NCI-H1436 (cell line): Measurements from ENCODE around the gene GNB1L.
A peak's percentile ranks its signal among the peaks of the same experiment; 100 is the strongest.

Experiments used
- DNase-seq: peaks from one replicate; lab custom pipeline; 2025; lab: John Stamatoyannopoulos, UW

The GNB1L gene, protein sequence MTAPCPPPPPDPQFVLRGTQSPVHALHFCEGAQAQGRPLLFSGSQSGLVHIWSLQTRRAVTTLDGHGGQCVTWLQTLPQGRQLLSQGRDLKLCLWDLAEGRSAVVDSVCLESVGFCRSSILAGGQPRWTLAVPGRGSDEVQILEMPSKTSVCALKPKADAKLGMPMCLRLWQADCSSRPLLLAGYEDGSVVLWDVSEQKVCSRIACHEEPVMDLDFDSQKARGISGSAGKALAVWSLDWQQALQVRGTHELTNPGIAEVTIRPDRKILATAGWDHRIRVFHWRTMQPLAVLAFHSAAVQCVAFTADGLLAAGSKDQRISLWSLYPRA

DNA sequence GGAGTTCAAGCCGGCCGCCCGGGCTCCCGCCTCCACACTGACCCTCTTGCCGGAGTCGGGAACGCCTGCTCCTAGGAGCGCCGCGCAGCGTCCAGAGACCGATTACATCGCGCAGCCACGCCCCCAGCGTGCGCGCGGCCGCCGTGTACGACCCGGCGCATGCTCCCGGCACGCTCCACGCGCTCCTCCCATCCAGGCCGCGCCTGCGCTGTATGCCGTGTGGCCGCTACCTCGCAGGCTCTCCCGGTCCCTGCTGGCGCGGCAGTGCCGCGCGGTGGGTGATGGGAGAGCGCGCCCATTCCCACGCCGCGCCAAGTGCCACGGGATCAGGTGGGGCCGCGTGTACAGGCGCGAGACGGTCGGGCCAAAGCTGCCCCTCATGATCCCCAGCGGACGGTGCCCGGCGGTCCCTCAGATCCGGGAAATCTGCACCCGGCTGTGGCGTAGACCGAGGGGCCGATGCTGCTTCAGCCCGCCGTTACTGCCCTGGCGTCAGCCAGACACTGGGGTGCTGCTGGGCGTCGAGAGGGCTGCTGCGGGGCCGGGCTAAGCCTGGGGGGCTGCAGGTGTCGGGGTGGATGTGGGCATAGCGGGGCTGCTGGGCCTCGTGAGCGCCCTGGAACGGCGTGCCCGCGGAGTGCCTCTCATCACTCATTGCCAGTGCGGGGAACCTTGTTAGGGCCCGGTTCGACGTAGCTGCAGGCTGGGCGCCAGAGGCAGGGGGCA is at the start of gene GNB1L, which contains the start of gene RTL10:
Gene GNB1L (minus strand): TSS at position 97 of the 726 bp plus-strand sequence. CDS start 33,519 bp downstream, outside the sequence.
Gene RTL10 (minus strand): TSS at position 97 of the 726 bp plus-strand sequence. CDS start 2,613 bp downstream, outside the sequence.
- DNase-seq, result peak; percentile 94

DNA sequence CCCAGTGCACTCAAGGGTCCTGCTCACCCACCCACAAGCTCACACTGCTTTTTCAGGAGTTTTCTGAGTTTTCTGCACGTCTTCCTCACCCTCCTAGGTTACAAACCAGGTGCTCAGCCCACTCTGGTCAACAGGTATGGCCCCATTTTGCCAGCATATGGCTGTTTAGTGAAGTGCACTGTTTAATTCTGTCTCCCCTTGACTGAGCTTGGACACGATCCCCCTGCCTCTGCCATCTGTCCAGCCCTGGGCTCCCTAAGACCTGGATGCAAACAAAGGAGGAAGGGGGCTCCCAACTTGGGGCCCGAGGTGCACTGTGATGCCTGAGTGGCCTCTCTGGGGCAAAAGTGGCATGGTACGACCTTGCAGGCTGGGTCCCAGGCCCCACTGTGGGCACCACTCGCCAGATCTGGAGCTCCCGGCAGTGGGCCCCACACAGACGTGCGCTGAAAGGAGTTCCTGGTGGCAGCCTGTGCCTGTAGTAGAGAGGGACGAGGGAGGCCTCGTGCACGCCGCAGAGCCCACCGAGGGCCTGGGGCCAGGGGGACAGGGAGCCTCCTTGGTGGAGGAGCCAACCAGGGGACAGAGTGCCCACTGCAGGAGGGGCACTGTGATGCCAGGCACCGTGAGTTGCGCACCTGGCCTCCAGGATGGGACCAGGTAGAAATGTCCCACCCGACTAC is 49.6 kb upstream of the GNB1L start:
- DNase-seq, result no peak

DNA sequence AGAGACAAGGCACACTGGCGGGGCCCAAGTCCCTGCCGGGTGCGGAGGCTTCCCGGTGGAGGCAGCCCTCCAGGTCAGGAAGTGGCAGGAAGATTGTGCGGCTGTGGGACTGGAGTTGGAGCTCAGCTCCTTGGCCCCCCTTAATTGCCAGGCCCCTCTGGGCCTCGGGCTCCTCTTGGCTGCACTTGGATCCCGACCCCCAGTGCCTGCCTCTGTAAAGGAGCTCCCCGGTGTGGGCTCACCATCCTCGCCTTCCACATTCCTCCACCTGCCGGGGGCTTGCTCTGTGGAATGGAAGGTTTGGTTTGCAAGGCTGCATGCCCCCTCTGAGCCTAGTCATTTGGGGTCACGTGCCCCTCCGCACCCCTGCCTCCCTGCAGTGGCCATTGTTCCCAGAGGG is 48.8 kb upstream of the GNB1L start:
- DNase-seq, result no peak

DNA sequence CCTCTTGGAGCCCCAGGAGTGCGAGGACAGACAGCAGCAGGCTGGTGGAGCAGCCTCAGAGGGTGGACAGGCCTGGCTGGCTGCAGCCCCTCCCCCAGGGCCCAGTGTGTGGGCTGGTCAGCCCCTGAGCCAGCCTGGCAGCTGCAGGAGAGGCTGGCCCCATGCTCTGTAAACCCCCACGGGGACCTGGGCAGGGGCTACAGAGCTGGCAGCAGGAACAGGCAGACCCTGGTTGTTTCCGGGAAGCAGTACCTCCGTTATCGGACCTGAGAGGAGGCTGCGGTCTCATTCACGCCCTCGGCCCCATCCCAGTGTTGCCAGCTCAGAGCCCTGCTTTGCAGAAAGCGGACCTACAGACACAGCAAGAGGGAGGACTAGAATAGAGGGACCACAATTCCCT is 48.4 kb upstream of the GNB1L start:
- DNase-seq, result no peak

DNA sequence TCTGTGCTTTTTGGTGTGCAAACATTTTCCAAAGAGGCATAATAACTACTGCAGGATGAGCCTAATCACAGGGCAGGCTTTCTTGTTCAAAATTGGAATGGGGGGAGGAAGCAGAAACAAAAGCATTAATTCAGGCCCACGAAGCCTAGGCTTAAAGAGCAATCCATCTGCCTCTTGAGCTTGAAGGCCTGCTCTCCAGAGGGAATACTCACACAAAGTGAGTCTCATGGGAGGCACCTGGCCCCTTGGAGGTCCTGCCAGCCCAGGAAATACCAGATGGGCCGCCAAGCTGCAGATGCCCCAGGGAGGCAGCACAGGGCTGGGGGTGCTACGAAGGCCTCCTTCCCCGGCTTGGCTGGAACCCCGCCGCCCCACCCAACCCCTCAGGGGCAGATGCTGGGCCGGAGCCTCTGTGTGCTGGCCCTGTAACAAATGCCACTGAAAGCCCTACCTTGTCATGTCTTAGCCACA is 47.6 kb upstream of the GNB1L start:
- peak; percentile 91 for DNase-seq

DNA sequence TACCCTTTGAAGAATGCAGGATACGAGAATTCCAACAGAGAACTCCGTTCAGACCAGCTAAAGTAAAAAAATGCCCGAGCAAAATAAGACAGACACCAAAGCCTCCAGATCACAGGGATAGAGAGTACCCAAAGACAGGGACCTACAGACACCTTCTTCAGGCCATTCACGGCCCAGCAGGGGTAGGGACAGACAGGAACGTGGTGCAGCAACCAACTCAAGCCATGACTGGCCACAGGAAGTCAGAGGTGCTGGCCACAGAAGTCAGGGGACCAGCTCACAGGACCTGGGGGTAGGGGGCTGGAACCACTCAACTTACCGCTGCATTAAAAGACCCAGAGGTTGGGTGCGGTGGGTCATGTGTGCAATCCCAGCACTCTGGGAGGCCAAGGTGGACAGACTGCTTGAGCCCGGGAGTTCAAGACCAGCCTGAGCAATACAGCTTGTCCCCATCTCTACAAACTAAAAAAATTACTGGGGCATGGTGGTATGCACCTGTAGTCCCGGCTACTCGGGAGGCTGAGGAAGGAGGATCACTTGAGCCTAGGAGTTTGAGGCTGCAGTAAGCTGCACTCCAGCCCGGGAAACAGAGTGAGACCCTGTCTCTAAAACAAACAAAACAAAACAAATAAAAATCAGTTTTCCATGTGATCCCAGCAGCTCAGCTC is 47.0 kb upstream of the GNB1L start:
- no peak for DNase-seq

DNA sequence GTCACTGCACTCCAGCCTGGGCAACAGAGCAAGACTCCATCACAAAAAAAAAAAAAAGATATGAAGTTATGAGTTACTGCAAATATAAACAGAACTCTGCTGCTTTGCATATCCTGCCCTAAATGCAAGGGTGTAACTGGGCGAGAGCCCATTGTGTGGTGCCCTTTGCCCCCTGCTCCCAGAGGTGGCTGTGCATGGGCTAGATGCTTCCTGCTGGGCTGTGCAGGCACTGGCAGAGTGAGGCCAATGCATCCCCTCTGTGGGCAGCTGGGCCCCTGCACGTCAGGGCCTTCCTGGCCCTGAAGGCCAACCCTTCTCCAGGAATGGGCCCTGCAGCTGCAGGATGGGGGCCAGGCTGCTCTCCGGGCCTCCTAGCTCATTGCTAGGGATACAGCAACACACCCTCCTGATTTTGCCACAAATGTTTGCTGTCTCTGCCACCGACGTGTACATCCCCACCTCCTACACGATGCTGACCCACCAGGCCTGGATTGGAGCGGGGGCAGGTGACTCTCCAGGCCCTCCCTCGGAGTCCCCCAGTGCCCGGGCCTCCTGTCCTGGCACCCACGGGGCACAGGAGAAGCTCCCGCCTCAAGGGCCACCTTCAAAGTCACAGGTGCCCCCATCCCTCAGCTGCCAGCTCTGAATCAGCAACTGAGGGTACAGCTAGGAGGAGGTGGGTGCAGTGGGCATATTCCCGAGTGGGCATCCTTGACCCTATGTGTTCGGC is 46.2 kb upstream of the GNB1L start:
- no peak for DNase-seq

DNA sequence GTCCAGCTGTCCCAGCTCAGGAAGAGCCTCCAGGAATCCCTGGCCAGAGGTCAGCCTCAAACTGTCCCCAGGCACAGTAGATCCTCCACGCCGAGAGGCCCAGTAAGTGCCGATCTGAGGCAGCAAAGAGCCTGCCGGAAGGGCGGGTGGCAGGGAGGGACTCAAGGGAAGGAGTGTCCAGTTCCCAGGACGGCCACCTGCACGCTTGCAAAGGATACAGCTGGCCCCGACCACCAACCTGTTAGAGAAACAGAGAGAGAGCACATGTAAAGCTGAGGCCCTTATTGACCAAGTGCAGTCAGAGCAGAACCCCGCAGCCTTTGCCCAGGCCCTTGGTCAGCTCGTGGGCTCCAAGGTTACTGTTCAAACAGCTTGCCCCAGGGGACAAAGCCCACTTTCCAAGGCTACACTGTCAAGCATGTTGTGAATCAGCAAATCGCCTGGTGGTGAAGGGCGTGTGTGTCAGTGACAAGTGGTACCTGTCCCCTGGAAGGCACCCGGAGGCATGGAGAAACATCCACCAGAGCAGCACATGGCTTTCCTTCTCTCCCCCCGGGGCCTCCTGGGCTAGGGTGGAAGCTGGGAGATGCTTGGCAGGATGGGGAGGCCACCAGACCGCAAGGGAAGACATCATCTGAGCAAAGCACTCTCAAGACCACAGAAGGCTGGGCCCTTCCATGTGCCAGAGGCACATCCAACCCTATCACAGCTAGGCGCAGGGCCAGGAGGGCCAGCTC is 44.3 kb upstream of the GNB1L start:
- no peak for DNase-seq

DNA sequence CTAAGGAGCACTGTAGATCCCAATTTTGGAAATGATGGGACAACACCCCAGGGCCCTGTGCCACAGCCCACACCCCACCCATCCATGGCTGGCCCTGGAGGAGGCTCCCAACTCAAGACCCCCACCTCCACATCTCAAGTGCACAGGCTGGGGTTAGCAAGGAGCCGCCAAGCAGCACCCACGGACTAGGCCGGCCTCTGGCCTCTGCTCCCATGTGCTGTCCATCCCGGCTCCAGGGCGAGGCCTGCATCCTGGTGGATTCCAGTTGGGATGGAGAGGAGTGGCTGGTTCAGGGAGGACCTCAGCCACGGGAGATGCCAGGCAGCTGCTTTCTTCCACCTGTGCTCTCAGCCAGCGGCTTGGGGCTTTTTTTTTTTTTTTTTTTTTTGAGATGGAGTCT is 43.5 kb upstream of the GNB1L start:
- DNase-seq, result no peak

DNA sequence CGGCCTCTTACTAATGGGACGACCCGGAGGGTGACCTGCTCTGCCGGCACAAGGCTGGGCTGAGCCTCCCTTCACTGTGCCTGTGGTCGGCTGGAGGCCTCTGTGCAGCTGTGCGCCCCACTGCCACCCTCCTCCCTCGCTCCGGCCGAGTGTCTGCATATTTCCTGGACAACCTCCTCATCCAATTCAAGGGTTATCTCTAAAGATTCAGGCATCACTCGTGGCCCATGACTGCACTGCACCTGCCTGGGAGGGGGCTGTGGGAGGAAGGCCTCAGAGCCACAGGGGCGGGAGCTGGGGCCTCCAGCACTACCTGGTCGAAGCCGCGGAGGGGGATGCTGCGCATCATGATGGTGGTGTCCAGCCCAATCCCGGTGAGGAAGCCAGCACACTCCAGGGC is 43.1 kb upstream of the GNB1L start:
- DNase-seq, result no peak

DNA sequence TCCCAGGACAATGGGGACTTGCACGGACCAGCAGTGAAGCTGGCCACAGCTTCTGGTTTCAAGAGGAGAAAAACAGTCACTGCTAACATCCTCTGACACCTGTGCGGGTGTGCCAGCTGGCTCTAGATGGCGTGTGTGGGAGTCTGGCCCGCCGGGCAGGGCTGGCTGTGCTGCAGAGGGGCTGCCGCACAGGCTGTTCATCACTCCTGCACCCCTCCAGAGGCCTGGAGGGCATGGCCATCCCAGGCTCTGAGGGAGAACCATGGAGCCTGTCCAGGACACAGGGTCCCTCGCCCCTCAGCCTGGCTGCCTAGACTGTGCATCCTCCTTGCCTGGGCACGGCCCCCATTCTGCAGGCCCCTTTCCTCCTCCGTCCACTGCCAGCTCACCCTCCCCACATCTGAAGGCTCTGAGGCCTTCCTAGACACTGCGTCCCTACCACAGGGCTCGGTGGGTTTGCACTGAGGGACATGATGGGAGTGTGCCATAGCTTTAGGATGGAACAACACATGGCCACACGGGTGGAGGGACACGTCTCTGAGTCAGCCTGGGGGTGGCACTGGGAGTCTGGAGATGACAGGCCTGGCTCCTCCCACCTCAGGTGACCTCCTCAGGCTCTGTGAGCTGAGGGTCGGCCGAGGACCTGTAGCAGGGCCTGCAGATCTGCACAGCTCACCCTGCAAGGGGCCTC is 42.1 kb upstream of the GNB1L start:
- no peak for DNase-seq

DNA sequence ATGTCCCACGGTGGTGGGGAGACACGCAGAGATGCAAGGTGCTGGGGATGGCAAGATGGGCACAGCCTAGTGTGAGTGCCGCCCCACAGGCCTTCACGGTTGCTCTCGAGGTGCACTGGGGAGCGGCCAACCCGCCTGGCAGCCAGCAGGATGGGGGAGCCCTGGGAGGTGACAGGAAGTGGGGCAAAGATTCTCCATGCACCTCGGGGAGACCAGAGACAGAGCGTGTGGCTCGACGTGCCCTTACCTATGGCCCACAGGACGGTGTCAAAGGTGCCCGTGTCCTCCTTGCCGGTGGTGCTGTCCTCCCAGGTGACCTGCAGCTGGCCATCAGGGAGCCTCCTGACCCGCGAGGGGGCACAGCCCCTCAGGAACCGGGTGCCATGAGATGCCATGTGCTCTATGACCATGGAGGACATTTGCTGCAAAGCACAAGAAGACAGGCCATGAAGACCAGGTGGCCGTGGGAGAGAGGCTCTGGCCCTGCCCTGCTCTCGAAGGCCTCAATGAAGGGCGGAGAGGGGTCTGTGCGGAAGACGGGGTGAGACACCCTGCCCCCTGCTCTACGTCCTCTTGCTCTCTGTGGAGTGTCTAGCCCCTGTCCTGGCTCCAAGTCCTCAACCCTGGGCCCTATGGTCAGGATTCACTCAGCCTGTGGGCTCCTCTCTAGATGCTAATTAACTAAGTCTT is 40.6 kb upstream of the GNB1L start:
- no peak for DNase-seq

DNA sequence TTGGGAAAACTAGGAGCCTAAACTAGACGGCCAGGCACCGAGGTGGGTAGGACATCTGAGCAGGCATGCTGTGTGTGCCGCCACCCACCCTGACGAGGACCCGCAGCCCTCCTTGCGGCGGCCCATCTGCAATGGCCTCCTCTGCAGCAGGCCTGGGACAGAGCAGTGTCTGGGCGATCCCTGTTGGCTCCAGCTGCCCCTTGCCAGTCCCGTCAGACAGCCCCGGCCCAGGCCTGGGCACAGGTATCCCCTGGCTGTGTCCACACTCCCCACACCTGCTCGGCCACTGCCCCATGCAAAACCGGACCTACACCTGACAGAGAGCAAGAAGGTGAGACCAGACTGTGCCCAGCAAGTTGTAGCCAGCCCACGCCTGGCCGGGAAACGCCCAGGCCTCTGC is 38.7 kb upstream of the GNB1L start:
- no peak for DNase-seq

DNA sequence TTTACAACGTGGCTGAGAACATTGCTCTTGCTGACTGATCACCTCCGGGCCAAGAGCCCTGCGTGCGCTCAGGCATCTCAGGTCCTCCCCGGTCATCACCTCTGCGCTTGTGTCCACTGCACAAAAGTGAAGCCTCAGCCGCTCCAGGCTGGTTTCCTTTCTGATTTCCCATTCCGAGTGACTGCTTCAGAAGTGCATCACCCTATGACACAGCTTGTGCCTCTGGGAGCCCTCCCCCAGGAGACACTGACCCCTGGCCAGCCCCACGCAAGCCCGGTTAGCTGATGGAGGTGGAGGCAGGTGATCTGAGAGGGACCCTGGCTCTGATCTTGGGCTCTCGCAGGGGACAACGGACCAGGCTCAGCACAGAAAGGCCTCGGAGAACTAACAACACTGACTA is 38.3 kb upstream of the GNB1L start:
- DNase-seq, result no peak

DNA sequence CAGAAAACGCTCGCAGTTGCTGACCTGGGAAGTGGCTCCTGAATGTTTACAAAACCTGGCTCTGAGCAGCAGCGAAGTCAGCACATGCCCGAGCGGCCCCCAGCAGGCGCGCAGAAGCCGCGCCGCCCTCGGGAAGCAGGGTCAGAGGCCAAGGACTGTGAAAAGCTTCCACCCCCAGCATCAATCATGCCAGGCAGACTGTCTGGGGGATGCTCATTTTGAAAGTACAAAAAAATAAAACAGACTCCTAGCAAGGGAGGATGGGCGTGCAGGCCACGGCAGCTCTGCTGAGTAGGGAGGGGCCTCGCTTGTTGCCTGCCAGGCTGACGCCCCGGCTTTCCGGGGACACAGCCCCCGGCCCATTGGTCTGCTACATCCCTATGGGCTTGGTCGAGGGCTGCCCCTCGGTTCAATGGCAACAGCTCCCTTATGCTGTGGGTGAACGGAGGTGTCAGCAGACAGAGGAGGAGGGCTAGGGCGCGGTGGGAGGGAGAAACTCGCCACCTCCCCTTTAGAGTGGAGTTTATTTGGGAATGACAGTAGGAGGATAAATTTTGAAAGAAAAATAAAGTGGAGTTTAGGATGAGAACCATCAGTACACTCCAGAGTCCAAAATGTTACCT is 37.7 kb upstream of the GNB1L start:
- DNase-seq, result no peak

DNA sequence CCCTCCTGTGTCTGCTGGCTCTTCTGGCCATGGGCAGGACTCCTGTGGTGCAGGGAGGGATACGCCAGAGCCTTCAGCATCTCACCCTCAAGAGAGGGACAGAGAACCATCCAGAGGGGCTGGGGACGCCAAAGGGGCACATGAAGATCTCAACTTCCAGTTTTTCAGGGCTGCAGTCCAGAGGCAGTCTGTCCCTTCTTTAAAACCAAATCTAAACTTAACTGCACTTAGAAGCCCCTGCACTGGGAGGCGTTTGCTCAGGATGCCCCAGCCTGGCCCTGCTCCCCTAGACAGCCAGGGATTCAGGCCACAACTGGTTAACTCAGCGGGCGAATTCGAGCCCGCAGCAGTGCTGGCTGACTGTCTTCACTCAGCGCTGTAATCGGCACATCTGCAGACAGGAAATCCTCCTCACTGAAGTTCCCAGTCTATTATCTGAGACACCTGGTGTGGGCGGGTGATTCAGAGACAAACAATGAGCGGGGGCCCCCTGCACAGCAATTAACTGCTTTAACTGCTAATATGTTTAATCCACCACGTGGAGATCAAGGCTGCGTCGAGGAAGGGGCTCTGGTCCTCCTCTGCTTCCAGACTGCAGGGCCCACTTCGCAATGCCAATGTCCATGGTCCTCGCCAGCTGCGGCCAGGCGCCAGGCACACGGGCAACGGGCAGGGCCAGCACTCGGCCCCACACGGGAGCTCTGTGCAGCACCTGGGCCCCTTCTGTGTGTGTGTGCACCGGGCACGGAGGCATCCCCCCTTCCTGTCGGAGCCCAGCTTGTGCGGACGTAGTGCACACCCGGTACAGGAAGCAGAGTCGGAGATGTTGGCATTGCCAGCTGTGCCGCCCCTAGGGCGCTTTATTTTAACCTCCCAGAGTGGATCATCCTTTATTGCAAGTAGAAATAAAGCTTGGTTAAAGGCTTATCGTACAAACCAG is 36.9 kb upstream of the GNB1L start:
- DNase-seq, result peak; percentile 58

DNA sequence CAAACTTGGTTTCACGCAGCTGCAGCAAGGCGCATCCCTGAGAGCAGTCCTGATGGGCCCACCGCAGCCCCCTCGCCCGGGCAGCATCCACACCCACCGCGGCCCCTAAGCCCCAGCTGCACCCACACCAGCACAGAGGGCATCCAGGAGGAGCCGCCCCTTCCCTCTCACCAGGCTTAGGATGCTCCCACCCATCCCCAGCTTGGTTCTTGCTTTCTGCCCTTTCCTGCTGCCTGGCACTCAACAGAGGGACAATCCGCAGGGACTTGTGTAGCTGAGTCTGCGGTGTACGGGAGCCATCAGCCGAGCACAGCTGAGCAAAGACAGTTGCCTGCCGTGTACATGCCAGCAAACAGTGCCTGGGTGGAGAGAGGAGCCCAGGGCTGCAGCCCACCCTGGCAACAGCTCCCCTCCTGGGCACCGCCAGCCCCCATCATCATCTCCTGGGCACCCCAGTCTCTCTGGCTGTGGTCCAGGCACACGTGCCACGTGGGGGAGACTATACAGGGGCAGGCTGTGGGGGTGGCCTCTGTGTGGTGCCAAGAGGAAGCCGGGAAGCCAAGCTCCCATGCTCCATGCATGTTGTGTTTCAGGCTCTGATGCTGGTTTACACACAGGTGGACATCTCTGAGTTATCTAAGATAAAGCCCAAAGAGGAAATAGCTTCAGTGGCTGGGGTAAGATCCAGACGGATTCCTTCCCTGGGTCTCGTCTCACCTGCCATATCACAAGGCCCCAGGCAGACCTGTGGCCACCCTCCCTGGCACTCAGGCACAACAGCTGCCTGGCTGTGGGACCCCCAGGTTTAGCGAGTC is 36.0 kb upstream of the GNB1L start:
- no peak for DNase-seq
